Dendritic cell treated with granulocyte-macrophage colony-stimulating factor and Interleukin-4, amounts not matched to agents 40 ng/mL and 50 ng/mL, for 4 days (primary cell): Measurements from ENCODE around the gene GADD45GIP1.

Experiments
- H3K27ac Mint-ChIP-seq: one replicate; pipeline ENCODE4 v1.8.0; 2022; ENCODE audit warnings: mild to moderate bottlenecking, mixed read lengths
- H3K27me3 Mint-ChIP-seq: one replicate; pipeline ENCODE4 v1.8.0; 2022; ENCODE audit warnings: mild to moderate bottlenecking, mixed read lengths
- H3K36me3 Mint-ChIP-seq: one replicate; pipeline ENCODE4 v1.8.0; 2022; ENCODE audit warnings: low read depth, mixed read lengths
- H3K4me1 Mint-ChIP-seq: one replicate; pipeline ENCODE4 v1.8.0; 2022; ENCODE audit warnings: low read depth, mixed read lengths
- H3K4me3 Mint-ChIP-seq: one replicate; pipeline ENCODE4 v1.8.0; 2022; ENCODE audit warnings: mild to moderate bottlenecking, moderate library complexity, mixed read lengths
- H3K9me3 Mint-ChIP-seq: one replicate; pipeline ENCODE4 v1.8.0; 2022; ENCODE audit warnings: mixed read lengths
- intact Hi-C: fragments of 100-400 bp; cut with micrococcal nuclease; formaldehyde crosslinking; loops from one replicate; pipeline ENCODE4 v1.15.0; 2022

Gene GADD45GIP1

DNA sequence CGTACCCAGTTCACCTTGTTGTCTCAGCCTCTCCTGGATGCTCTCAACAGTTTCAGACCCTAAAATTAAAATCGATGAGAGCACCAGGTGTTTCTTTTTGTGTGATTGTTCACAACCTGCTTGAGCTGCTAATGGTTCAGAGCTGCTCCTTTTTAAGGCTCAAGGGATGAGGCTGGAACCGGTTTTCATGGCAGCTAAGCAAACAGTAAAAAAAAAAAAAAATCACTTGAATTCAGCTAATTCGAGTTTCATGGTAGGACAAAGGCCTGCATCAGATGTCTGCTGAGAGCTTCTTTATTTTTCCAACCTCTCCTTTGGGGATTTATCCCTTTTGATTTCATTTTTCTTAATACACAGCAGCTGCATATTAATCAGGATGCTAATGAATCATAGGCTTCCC is 44.5 kb downstream of the GADD45GIP1 start:
- Mint-ChIP-seq H3K36me3 (no peaks in the 10 kb centered on the region), H3K27me3 (no peaks in the 10 kb centered on the region), H3K4me3 (no peak overlapping the region), H3K9me3 (no peaks in the 10 kb centered on the region), H3K4me1 (peaks cover 24% of the 10 kb centered on the region), H3K27ac (peak overlapping the region; percentile 56)
- intact Hi-C loops, result no loop called here

DNA sequence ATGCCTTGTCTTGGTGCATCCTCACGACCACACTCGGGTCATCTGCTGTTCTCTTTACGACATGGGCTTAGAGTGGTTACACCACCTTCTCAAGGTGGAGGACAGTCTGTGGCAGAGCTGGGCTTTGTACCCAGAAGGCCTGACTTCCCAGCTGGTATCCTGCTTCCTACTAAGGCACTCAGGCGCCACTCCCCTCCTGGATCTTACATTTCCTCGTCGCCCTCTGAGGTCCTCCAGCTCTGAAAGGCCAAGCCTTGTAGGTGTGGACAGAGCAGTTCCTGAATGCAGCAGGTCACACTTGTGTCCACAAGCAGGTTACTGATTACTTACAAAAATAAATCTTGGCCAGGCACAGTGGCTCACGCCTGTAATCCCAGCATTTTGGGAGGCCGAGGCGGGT is 49.9 kb downstream of the GADD45GIP1 start:
- H3K4me3 Mint-ChIP-seq, result no peak overlapping the region
- H3K36me3 Mint-ChIP-seq, result peaks cover 7% of the 10 kb centered on the region
- intact Hi-C loops, result no loop called here
- H3K9me3 Mint-ChIP-seq, result no peaks in the 10 kb centered on the region
- peaks cover 2% of the 10 kb centered on the region for H3K4me1 Mint-ChIP-seq
- H3K27ac Mint-ChIP-seq, result no peak overlapping the region
- no peaks in the 10 kb centered on the region for H3K27me3 Mint-ChIP-seq
